GM12874 (cell line): ENCODE results near the gene NFIB.

Source experiments
- CTCF ChIP-seq: IDR thresholded peaks from 2 replicates; pipeline ENCODE4 v1.5.1; 2011; ENCODE audit warnings: low read depth, mild to moderate bottlenecking, control low read depth, low read length, moderate library complexity; ENCODE audit not compliant: insufficient read depth

NFIB gene

GRCh38 chr9:14279671-14280070, 34.3 kb downstream of the NFIB start:
- no peak for TF ChIP-seq CTCF

- no peak for TF ChIP-seq CTCF
These were observed 35.6 kb downstream of the NFIB start for GRCh38 chr9:14278291-14278721.

- no peak for TF ChIP-seq CTCF
These were observed 36.2 kb downstream of the NFIB start for GRCh38 chr9:14277761-14278160.

GRCh38 chr9:14277244-14277643, 36.7 kb downstream of the NFIB start:
- no peak for TF ChIP-seq CTCF

GRCh38 chr9:14275331-14275730, 38.6 kb downstream of the NFIB start:
- no peak for TF ChIP-seq CTCF

GRCh38 chr9:14273696-14274121, 40.2 kb downstream of the NFIB start:
- TF ChIP-seq CTCF = no peak

- TF ChIP-seq CTCF = no peak
These were observed 40.9 kb downstream of the NFIB start for GRCh38 chr9:14272927-14273528.
